ENCODE results near the gene RERE. TPM values are rescaled to one million over a fixed set of nuclear protein-coding genes. Genes with fewer than 3 reads are reported as not detected.

Gene RERE
- total RNA-seq, 1 donor from 2014 or later: 124 TPM

DNA sequence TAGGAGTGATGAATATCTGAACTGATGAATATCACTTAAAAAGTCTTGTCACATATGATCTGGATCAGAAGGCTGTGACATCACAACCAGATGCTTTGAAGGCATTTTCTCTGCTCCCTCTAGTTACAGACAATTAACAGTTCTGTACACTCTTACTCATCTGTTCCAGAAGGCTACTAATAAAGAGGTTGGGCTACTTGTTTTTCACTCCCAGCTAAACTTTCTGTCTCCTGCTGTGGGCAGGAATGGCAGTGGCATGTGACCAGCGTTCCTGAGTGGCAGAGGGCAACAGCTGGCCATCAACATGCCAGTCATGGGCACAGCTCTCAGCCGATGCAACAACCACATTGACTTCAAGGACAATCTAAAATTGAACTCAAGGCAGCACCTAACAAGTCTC is 432.9 kb downstream of the RERE start:
- peaks cover 2% of the 10 kb centered on the region for H3K36me3 Mint-ChIP-seq (ENCODE audit: low read depth, unreplicated experiment)
- FAIRE-seq: peak; percentile 17
- no peak overlapping the region for H3K4me3 ChIP-seq (ENCODE audit: insufficient read depth, low read depth, low read length)
- peaks cover 45% of the 10 kb centered on the region for H3K4me1 Mint-ChIP-seq (ENCODE audit: low read depth, unreplicated experiment)
- no peak for DNase-seq (ENCODE audit: low read depth)
- H3K27me3 ChIP-seq (ENCODE audit: insufficient read depth, low read length): no peaks in the 10 kb centered on the region
- H3K79me2 ChIP-seq (ENCODE audit: insufficient read depth, low read length): peaks cover 85% of the 10 kb centered on the region
- peaks cover 17% of the 10 kb centered on the region for H3K4me1 ChIP-seq (ENCODE audit: insufficient read depth, low read length)
- peaks cover 3% of the 10 kb centered on the region for H3K36me3 ChIP-seq (ENCODE audit: insufficient read depth, low read length)
- H3K9me3 Mint-ChIP-seq (ENCODE audit: unreplicated experiment): no peaks in the 10 kb centered on the region
- H2AFZ ChIP-seq (ENCODE audit: low read depth, low read length): no peak overlapping the region
- no peak overlapping the region for H3K4me3 Mint-ChIP-seq (ENCODE audit: unreplicated experiment)
- no peak overlapping the region for H3K27ac ChIP-seq (ENCODE audit: low read depth, low read length)
- no peak overlapping the region for H3K9ac ChIP-seq (ENCODE audit: low read length)
- no peaks in the 10 kb centered on the region for H3K9me3 ChIP-seq (ENCODE audit: insufficient read depth, low read depth, low read length)
- H3K27ac Mint-ChIP-seq (ENCODE audit: unreplicated experiment): peak overlapping the region; percentile 81
- H3K27me3 Mint-ChIP-seq (ENCODE audit: low read depth, unreplicated experiment): no peaks in the 10 kb centered on the region
- TF ChIP-seq EZH2 (IDR thresholded peaks at IDR 0.05; ENCODE audit: insufficient read depth, low read length): no peak
- TF ChIP-seq, protein P1, sequence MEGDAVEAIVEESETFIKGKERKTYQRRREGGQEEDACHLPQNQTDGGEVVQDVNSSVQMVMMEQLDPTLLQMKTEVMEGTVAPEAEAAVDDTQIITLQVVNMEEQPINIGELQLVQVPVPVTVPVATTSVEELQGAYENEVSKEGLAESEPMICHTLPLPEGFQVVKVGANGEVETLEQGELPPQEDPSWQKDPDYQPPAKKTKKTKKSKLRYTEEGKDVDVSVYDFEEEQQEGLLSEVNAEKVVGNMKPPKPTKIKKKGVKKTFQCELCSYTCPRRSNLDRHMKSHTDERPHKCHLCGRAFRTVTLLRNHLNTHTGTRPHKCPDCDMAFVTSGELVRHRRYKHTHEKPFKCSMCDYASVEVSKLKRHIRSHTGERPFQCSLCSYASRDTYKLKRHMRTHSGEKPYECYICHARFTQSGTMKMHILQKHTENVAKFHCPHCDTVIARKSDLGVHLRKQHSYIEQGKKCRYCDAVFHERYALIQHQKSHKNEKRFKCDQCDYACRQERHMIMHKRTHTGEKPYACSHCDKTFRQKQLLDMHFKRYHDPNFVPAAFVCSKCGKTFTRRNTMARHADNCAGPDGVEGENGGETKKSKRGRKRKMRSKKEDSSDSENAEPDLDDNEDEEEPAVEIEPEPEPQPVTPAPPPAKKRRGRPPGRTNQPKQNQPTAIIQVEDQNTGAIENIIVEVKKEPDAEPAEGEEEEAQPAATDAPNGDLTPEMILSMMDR (IDR thresholded peaks at IDR 0.05; ENCODE audit: insufficient read depth, low read depth, low read length): no peak
- H4K20me1 ChIP-seq (ENCODE audit: insufficient read depth, low read length): peaks cover 68% of the 10 kb centered on the region
- no peak overlapping the region for H3K4me2 ChIP-seq (ENCODE audit: low read length)

DNA sequence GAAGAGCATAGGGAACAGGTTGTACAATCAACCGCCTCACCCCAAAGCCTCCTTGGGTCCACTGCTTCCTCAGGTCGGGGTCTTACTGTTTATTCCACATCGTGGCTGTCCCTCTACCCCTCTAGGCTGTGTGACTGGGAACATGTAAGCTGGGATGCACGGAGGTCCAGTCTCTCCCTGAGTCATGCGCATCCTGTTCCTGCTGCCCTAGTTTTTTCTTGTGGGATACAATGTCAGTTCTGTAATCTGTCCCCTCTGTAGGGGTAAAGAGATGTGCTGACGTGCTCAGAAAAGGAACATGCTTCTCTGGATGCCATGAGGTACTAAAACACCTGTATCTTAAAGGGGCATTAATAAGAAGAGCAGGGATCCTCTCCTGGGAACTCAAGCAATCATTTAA is 433.4 kb downstream of the RERE start:
- no peaks in the 10 kb centered on the region for H3K27me3 Mint-ChIP-seq (ENCODE audit: low read depth, unreplicated experiment)
- peaks cover 2% of the 10 kb centered on the region for H3K36me3 Mint-ChIP-seq (ENCODE audit: low read depth, unreplicated experiment)
- Histone ChIP-seq H3K79me2 (ENCODE audit: insufficient read depth, low read length) (peaks cover 85% of the 10 kb centered on the region), H4K20me1 (ENCODE audit: insufficient read depth, low read length) (peaks cover 68% of the 10 kb centered on the region), H3K9ac (ENCODE audit: low read length) (no peak overlapping the region), H3K27ac (ENCODE audit: low read depth, low read length) (no peak overlapping the region), H3K4me2 (ENCODE audit: low read length) (no peak overlapping the region), H3K4me1 (ENCODE audit: insufficient read depth, low read length) (peaks cover 17% of the 10 kb centered on the region), H3K4me3 (ENCODE audit: insufficient read depth, low read depth, low read length) (no peak overlapping the region), H3K9me3 (ENCODE audit: insufficient read depth, low read depth, low read length) (no peaks in the 10 kb centered on the region), H2AFZ (ENCODE audit: low read depth, low read length) (no peak overlapping the region), H3K27me3 (ENCODE audit: insufficient read depth, low read length) (no peaks in the 10 kb centered on the region), H3K36me3 (ENCODE audit: insufficient read depth, low read length) (peaks cover 3% of the 10 kb centered on the region)
- FAIRE-seq (no peak), DNase-seq (ENCODE audit: low read depth) (no peak)
- no peak overlapping the region for H3K4me3 Mint-ChIP-seq (ENCODE audit: unreplicated experiment)
- TF ChIP-seq, protein P1 (IDR thresholded peaks at IDR 0.05; ENCODE audit: insufficient read depth, low read depth, low read length): no peak
- TF ChIP-seq EZH2 (IDR thresholded peaks at IDR 0.05; ENCODE audit: insufficient read depth, low read length): no peak
- no peaks in the 10 kb centered on the region for H3K9me3 Mint-ChIP-seq (ENCODE audit: unreplicated experiment)
- peak overlapping the region; percentile 81 for H3K27ac Mint-ChIP-seq (ENCODE audit: unreplicated experiment)
- peaks cover 47% of the 10 kb centered on the region for H3K4me1 Mint-ChIP-seq (ENCODE audit: low read depth, unreplicated experiment)

DNA sequence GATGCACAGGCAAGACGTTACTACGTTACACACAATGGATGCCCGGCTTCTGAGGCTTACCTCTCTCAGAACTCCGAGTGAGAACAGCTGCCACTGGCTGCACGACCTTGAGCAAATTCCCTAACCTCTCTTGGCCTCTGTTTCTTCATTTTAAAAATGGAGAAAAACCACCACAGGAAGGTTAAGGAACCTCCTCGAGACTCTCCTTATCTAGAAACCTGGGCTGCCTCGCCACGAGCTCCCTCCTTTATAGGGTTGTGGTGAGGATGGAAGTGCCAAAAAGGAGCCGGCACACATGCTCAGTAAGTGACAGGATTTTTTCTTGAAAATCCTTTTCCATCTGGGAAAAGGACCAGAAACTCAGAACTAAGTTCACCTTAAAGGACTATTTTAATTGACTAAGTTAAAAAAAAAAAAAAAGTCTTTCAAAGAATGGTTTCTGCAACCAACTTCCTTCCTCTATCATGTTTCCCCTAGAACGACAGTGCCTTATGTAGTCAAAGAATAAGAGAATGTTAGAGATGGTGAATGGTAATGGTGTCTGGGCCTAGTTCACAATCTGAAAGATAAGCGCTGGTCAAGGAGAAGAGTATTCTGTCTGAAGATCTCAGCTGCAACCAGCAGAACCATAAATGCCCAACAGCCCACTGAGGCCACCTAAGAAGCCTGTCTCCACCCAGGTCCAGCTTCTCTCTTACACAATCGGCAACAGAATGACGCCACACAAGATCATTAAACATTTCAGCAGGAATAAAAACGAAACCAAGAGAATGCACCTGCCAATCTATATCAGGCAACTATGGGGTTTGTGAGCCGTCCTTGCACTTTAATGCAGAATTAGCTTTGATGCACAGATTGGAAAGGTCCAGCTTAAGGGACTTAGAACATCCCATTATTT is 434.6 kb downstream of the RERE start:
- H3K4me3 ChIP-seq (ENCODE audit: insufficient read depth, low read depth, low read length): no peak overlapping the region
- Mint-ChIP-seq H3K9me3 (ENCODE audit: unreplicated experiment) (no peaks in the 10 kb centered on the region), H3K27me3 (ENCODE audit: low read depth, unreplicated experiment) (no peaks in the 10 kb centered on the region), H3K4me3 (ENCODE audit: unreplicated experiment) (no peak overlapping the region), H3K4me1 (ENCODE audit: low read depth, unreplicated experiment) (peaks cover 48% of the 10 kb centered on the region), H3K27ac (ENCODE audit: unreplicated experiment) (no peak overlapping the region), H3K36me3 (ENCODE audit: low read depth, unreplicated experiment) (peaks cover under 1% of the 10 kb centered on the region)
- no peaks in the 10 kb centered on the region for H3K9me3 ChIP-seq (ENCODE audit: insufficient read depth, low read depth, low read length)
- H3K4me1 ChIP-seq (ENCODE audit: insufficient read depth, low read length): peaks cover 17% of the 10 kb centered on the region
- H3K9ac ChIP-seq (ENCODE audit: low read length): no peak overlapping the region
- H4K20me1 ChIP-seq (ENCODE audit: insufficient read depth, low read length): peaks cover 74% of the 10 kb centered on the region
- H3K27me3 ChIP-seq (ENCODE audit: insufficient read depth, low read length): no peaks in the 10 kb centered on the region
- peaks cover 2% of the 10 kb centered on the region for H3K36me3 ChIP-seq (ENCODE audit: insufficient read depth, low read length)
- H3K79me2 ChIP-seq (ENCODE audit: insufficient read depth, low read length): peaks cover 89% of the 10 kb centered on the region
- no peak for TF ChIP-seq EZH2 (IDR thresholded peaks at IDR 0.05; ENCODE audit: insufficient read depth, low read length)
- TF ChIP-seq, protein P1 (IDR thresholded peaks at IDR 0.05; ENCODE audit: insufficient read depth, low read depth, low read length): no peak
- no peak for FAIRE-seq
- no peak for DNase-seq (ENCODE audit: low read depth)
- no peak overlapping the region for H3K4me2 ChIP-seq (ENCODE audit: low read length)
- no peak overlapping the region for H2AFZ ChIP-seq (ENCODE audit: low read depth, low read length)
- H3K27ac ChIP-seq (ENCODE audit: low read depth, low read length): no peak overlapping the region
